Measurements from ENCODE around the gene LCN6.
A peak's percentile ranks its signal among the peaks of the same experiment; 100 is the strongest.

Gene LCN6

GRCh38 chr9:136764301-136764891 is 16.1 kb upstream of the LCN6 start, which contains the start of gene LCN15:
Gene LCN15, minus strand, starts transcription at chr9:136764518. Its CDS starts 30 bp downstream, at chr9:136764488.
- H3K27ac ChIP-seq: peak within 1 kb of the TSS; percentile 50; the same call in 1 of the 2 replicates
- TF ChIP-seq, protein P1, sequence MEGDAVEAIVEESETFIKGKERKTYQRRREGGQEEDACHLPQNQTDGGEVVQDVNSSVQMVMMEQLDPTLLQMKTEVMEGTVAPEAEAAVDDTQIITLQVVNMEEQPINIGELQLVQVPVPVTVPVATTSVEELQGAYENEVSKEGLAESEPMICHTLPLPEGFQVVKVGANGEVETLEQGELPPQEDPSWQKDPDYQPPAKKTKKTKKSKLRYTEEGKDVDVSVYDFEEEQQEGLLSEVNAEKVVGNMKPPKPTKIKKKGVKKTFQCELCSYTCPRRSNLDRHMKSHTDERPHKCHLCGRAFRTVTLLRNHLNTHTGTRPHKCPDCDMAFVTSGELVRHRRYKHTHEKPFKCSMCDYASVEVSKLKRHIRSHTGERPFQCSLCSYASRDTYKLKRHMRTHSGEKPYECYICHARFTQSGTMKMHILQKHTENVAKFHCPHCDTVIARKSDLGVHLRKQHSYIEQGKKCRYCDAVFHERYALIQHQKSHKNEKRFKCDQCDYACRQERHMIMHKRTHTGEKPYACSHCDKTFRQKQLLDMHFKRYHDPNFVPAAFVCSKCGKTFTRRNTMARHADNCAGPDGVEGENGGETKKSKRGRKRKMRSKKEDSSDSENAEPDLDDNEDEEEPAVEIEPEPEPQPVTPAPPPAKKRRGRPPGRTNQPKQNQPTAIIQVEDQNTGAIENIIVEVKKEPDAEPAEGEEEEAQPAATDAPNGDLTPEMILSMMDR (conservative IDR thresholded peaks at IDR 0.05): no peak

DNA sequence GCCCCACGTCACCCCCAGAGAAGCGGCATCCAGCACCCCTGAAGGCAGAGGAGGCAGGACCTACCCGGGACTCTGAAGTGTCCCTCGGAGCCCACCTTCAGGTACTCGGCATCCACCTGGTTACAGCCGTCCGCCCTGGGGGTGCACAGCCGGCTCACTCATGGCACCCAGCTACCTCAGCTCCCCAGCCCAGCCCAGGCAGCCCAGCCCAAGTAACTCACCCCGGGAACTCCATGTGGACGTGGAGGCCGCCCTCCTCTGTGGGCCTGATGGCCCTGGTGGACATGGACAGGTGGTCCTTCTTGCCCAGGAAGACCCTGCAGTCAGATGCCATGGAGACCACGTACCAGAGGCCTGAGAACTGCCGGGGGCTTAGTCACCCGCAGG is 15.3 kb upstream of the LCN6 start:
- no peak overlapping the region; the same call in 1 of the 2 replicates for H3K27ac ChIP-seq
- TF ChIP-seq, protein P1 (conservative IDR thresholded peaks at IDR 0.05): no peak

- TF ChIP-seq, protein P1 (conservative IDR thresholded peaks at IDR 0.05): no peak
- no peak overlapping the region; the same call in 1 of the 2 replicates for H3K27ac ChIP-seq
Observed at GRCh38 chr9:136762915-136763648, 14.8 kb upstream of the LCN6 start.

DNA sequence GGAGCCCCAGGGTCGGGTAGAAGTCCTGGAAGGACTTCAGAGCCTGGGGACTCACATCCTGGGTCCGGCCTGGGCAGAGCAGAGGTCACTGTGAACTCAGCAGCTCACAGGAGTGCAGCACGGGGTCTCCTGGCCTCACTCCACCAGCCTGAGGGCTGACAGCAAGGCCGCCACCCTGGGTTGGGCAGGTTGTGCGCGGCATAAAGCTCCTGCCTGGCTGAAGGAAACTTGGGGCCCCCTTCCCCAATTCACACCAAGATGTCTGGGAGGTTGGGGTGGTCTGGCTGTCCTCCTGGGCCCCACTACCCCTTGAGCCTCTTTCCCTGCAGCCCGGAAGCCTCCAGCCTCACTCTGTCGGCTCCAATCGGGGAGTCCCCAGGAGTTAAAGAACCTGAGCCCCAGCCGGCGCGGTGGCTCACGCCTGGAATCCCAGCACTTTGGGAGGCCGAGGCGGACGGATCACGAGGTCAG is 13.9 kb upstream of the LCN6 start:
- TF ChIP-seq, protein P1 (conservative IDR thresholded peaks at IDR 0.05): no peak
- H3K27ac ChIP-seq: no peak overlapping the region

DNA sequence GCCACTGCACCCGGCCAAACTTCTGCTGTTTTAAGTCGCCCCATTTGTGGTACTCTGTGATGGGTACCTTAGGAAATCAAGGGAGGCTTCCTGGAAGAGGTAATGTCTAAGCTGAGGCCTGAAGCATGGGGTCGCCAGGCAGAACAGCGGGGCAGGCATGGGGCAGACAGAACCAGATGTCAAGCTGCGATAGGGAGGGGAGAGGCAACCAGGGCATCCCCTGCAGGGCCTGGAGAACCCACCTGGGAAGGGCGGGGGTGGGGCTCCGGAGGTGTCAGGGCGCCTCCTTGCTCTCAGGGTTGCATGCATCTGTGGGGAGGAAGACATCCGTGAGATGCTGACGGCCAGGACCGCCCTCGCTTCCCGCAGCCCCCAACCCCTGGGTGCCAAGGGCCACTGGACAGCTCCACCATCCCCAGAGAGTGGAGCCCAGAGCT is 13.2 kb upstream of the LCN6 start:
- TF ChIP-seq, protein P1 (conservative IDR thresholded peaks at IDR 0.05): no peak
- H3K27ac ChIP-seq: peak overlapping the region; percentile 20; the same call in 1 of the 2 replicates

GRCh38 chr9:136760834-136761544 is 12.7 kb upstream of the LCN6 start:
- H3K27ac ChIP-seq: peak overlapping the region; percentile 20; the same call in 1 of the 2 replicates
- TF ChIP-seq, protein P1 (conservative IDR thresholded peaks at IDR 0.05): peak; percentile 89

DNA sequence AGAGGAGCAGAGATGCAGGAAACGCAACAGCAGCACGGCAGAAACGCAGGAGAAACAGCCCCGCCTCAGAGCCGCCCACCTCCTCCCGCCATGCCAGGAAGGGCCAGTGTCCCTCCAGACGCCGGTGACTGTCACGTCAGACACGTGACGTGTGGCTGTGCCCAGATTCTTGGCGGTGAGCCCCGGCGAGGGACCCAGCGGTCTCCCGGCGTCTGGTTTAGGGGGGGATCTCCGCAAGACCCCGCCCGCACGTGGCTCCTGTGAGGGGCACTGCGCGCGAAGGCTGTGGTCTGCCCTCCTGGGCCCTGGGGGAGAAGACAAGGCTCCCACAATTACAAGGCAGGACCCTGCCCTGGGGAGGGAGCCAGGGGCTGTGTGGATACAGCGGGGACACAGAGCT is 12.1 kb upstream of the LCN6 start:
- TF ChIP-seq, protein P1 (conservative IDR thresholded peaks at IDR 0.05): no peak
- H3K27ac ChIP-seq: peak overlapping the region; percentile 20; the same call in 1 of the 2 replicates

Measured in VCaP (cell line).